SU-DHL-6 (cell line): ENCODE measurements around the gene C2orf42.

Source experiments
- H2AFZ ChIP-seq: fragments of 200-600 bp; sonication (generic); 2 replicates; pipeline ENCODE4 v1.6.1; 2014; ENCODE audit warnings: low read depth, mild to moderate bottlenecking, moderate library complexity, mixed read lengths, antibody characterized with exemption, low read length; ENCODE audit not compliant: severe bottlenecking
- H3F3A ChIP-seq: fragments of 200-600 bp; shearing (Covaris generic); 2 replicates; pipeline ENCODE4 v1.6.0; 2016; ENCODE audit warnings: antibody characterized with exemption, mild to moderate bottlenecking; ENCODE audit not compliant: insufficient read depth
- H3K27ac ChIP-seq: fragments of 200-600 bp; sonication (generic); 2 replicates; pipeline ENCODE4 v1.5.1; 2016; ENCODE audit warnings: low read depth, mild to moderate bottlenecking, low read length, moderate library complexity, mixed read lengths
- H3K27me3 ChIP-seq: fragments of 200-600 bp; sonication (generic), shearing (Covaris generic); 2 replicates; pipeline ENCODE4 v1.6.0; 2014; ENCODE audit warnings: mild to moderate bottlenecking, low read length
- H3K36me3 ChIP-seq: fragments of 200-600 bp; sonication (generic); 2 replicates; pipeline ENCODE4 v1.6.1; 2014; ENCODE audit warnings: mild to moderate bottlenecking, low read length, mixed read lengths
- H3K4me2 ChIP-seq: fragments of 300-600, 200-600 bp; shearing (Covaris generic), sonication (generic); 2 replicates; pipeline ENCODE4 v1.6.0; 2014; ENCODE audit warnings: low read length, low read depth, mild to moderate bottlenecking; ENCODE audit not compliant: poor library complexity, severe bottlenecking
- H3K4me3 ChIP-seq: fragments of 200-600 bp; sonication (generic); 2 replicates; pipeline ENCODE4 v1.5.1; 2014; ENCODE audit warnings: antibody characterized with exemption, low read length, mild to moderate bottlenecking, mixed read lengths; ENCODE audit not compliant: insufficient read depth, poor library complexity, severe bottlenecking
- H3K79me2 ChIP-seq: fragments of 200-600 bp; sonication (generic); 2 replicates; pipeline ENCODE4 v1.6.1; 2014; ENCODE audit warnings: mild to moderate bottlenecking, low read length, moderate library complexity; ENCODE audit not compliant: insufficient read depth
- H3K9ac ChIP-seq: fragments of 200-600 bp; sonication (generic); 2 replicates; pipeline ENCODE4 v1.7.0; 2014; ENCODE audit warnings: mild to moderate bottlenecking, low read length
- H3K9me2 ChIP-seq: fragments of 200-600 bp; sonication (generic); replicated peaks from 2 replicates; pipeline ENCODE4 v1.6.1; 2014; ENCODE audit warnings: low read length; ENCODE audit not compliant: insufficient read depth
- H3K9me3 ChIP-seq: fragments of 200-600 bp; sonication (generic); 2 replicates; pipeline ENCODE4 v1.6.1; 2014; ENCODE audit warnings: low read length, mixed read lengths; ENCODE audit not compliant: insufficient read depth
- H4K20me1 ChIP-seq: fragments of 200-600 bp; sonication (generic); 2 replicates; pipeline ENCODE4 v1.6.1; 2014; ENCODE audit warnings: low read depth, mild to moderate bottlenecking, antibody characterized with exemption, low read length, moderate library complexity, mixed read lengths
- EZH2phosphoT487 ChIP-seq: fragments of 200-600 bp; sonication (generic), shearing (Covaris generic); conservative IDR thresholded peaks from 2 replicates; pipeline ENCODE4 v1.6.1; 2018; ENCODE audit warnings: mild to moderate bottlenecking, antibody characterized with exemption, low read length, moderate library complexity, mixed read lengths
- TF ChIP-seq, protein P1 (sequence below): fragments of 200-600 bp; sonication (generic); IDR thresholded peaks from one replicate; pipeline ENCODE4 v1.5.1; 2017; ENCODE audit warnings: antibody characterized with exemption, mild to moderate bottlenecking, low read length, moderate library complexity; ENCODE audit not compliant: insufficient read depth, poor library complexity, severe bottlenecking

Gene C2orf42

GRCh38 chr2:70121627-70122372 is 69.0 kb downstream of the C2orf42 start:
- H3K79me2 ChIP-seq = no peaks in the 10 kb centered on the region
- H2AFZ ChIP-seq = peak overlapping the region; percentile 29
- H3K9me2 ChIP-seq = no peaks in the 10 kb centered on the region
- no peaks in the 10 kb centered on the region for H3K27me3 ChIP-seq
- H3K9me3 ChIP-seq = no peaks in the 10 kb centered on the region
- H4K20me1 ChIP-seq = no peaks in the 10 kb centered on the region
- H3K36me3 ChIP-seq = no peaks in the 10 kb centered on the region
- peak overlapping the region; percentile 35 for H3K9ac ChIP-seq
- H3F3A ChIP-seq = peaks cover 69% of the 10 kb centered on the region
- TF ChIP-seq EZH2phosphoT487 = no peak
- TF ChIP-seq, protein P1, sequence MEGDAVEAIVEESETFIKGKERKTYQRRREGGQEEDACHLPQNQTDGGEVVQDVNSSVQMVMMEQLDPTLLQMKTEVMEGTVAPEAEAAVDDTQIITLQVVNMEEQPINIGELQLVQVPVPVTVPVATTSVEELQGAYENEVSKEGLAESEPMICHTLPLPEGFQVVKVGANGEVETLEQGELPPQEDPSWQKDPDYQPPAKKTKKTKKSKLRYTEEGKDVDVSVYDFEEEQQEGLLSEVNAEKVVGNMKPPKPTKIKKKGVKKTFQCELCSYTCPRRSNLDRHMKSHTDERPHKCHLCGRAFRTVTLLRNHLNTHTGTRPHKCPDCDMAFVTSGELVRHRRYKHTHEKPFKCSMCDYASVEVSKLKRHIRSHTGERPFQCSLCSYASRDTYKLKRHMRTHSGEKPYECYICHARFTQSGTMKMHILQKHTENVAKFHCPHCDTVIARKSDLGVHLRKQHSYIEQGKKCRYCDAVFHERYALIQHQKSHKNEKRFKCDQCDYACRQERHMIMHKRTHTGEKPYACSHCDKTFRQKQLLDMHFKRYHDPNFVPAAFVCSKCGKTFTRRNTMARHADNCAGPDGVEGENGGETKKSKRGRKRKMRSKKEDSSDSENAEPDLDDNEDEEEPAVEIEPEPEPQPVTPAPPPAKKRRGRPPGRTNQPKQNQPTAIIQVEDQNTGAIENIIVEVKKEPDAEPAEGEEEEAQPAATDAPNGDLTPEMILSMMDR = no peak
- no peak overlapping the region for H3K4me3 ChIP-seq
- H3K4me2 ChIP-seq = peak overlapping the region; percentile 45
- peak overlapping the region; percentile 93 for H3K27ac ChIP-seq

DNA sequence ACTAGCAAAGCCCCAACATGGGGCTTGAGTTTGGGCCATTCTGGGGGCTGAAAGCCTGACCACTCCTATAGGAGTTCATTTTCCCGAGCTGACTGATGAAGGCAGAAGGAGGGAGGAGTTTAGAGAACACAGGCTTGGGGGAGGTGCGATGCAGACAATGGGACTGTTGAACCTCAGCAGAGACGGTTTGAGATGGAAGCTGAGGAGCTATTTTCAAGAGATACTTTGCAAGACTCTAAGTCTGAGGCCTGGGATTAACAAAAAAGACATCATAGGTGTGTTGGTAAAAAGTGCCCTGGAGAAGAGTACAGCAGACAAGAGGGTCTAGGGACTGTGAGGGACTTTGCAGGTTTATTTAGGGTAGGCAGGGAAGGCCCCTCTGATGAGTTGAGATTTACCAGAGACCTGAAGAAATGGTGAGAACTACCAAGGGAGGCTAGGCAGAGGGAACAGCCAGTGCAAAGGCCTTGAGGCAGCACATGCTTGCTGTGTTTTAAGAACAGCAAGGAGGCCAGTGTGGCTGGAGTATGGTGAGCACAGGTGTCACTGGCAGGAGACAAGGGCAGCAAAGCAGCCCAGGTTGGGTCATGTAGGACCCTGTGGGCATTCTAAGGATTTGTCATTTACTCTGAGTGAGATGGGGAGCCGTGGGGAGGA is 71.9 kb downstream of the C2orf42 start:
- Histone ChIP-seq H2AFZ (peak overlapping the region; percentile 6), H3K36me3 (no peaks in the 10 kb centered on the region), H3K27ac (no peak overlapping the region), H3K79me2 (no peaks in the 10 kb centered on the region), H3K9me2 (no peaks in the 10 kb centered on the region), H3K9me3 (no peaks in the 10 kb centered on the region), H3K4me3 (no peak overlapping the region), H3K4me2 (no peak overlapping the region), H3K27me3 (no peaks in the 10 kb centered on the region), H4K20me1 (no peaks in the 10 kb centered on the region), H3F3A (peaks cover 48% of the 10 kb centered on the region), H3K9ac (peak overlapping the region; percentile 27; the same call in 1 of the 2 replicates)
- TF ChIP-seq, protein P1 = no peak
- no peak for TF ChIP-seq EZH2phosphoT487

DNA sequence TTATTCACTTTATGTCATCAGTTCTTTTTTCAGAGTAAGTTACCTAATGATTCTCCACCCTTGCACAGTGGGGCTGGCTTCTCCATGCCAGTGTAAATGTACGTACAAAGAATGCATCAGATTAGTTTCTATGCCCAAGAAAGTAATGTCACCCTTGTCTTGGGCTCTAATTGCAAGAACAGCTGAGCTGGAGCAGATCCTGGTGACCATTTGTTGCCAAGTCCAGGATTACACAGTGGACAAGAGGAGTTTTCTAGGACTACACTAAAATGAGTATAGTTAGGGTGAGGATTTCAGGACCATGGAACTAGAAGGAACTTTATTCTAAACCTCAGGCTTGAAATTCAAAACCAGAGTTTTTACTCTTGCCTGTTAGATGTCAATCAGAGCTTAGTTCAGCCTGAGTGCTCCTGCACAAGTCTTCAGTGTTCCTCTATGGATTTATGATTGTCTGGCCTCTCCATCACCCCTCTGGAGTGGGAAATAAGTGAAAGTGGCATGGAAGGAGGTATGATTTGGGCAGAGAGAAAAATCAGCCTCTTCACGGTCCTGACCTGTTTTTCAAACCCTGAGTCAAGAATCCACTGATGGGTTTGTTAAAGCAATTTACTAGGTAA is 73.8 kb downstream of the C2orf42 start:
- Histone ChIP-seq H3K27me3 (no peaks in the 10 kb centered on the region), H3K4me2 (no peak overlapping the region), H3K9me2 (no peaks in the 10 kb centered on the region), H3K9ac (no peak overlapping the region), H2AFZ (no peak overlapping the region), H3K79me2 (no peaks in the 10 kb centered on the region), H3F3A (peaks cover 29% of the 10 kb centered on the region), H4K20me1 (no peaks in the 10 kb centered on the region), H3K9me3 (no peaks in the 10 kb centered on the region), H3K36me3 (no peaks in the 10 kb centered on the region), H3K4me3 (no peak overlapping the region), H3K27ac (no peak overlapping the region)
- TF ChIP-seq, protein P1 = no peak
- TF ChIP-seq EZH2phosphoT487 = no peak
